Suppressor macrophage (primary cell): ENCODE results near the gene DCLK3.

Source experiments
- DNase-seq, 4 experiments: peaks; one replicate each; pipeline ENCODE4 v3.0.0-alpha.2; 2020 to 2022
- total RNA-seq, 17 experiments: gene quantifications; one replicate each; lab custom pipeline; 2026; ENCODE audit warnings: mixed read lengths in 6 of 17, inconsistent platforms in 3 of 17; lab: John Stamatoyannopoulos, UW

The DCLK3 gene
- total RNA-seq, result 0.18 to 8.5 (median 0.73) reads per million in 17 experiments

GRCh38 chr3:36763850-36764703, at the start of gene DCLK3:
Gene DCLK3, minus strand, starts transcription at chr3:36764553. Its CDS starts 290 bp downstream, at chr3:36764263.
- DNase-seq, result peak; percentile 30 to 65 (median 42)

GRCh38 chr3:36813305-36813704, 49.0 kb upstream of the DCLK3 start:
- no peak for DNase-seq

GRCh38 chr3:36812240-36812639, 47.9 kb upstream of the DCLK3 start:
- DNase-seq, result no peak

- no peak for DNase-seq
Observed at GRCh38 chr3:36811768-36812167, 47.4 kb upstream of the DCLK3 start.

GRCh38 chr3:36804295-36805055, 40.1 kb upstream of the DCLK3 start:
- DNase-seq, result peak; percentile 15 to 67 (median 47)

- peak in 2 of 4 experiments; percentile 19 for DNase-seq
Observed at GRCh38 chr3:36803091-36803791, 38.9 kb upstream of the DCLK3 start.

- DNase-seq, result no peak
Observed at GRCh38 chr3:36800533-36801116, 36.3 kb upstream of the DCLK3 start.

GRCh38 chr3:36796881-36797280, 32.5 kb upstream of the DCLK3 start:
- DNase-seq, result peak in 3 of 4 experiments; percentile 39 to 43 (median 42)

- no peak for DNase-seq
Observed at GRCh38 chr3:36796161-36796560, 31.8 kb upstream of the DCLK3 start.

- DNase-seq, result no peak
Observed at GRCh38 chr3:36795622-36796021, 31.3 kb upstream of the DCLK3 start.

- no peak for DNase-seq
Observed at GRCh38 chr3:36792342-36792741, 28.0 kb upstream of the DCLK3 start.

GRCh38 chr3:36790765-36791164, 26.4 kb upstream of the DCLK3 start:
- DNase-seq, result no peak

GRCh38 chr3:36786921-36787890, 22.9 kb upstream of the DCLK3 start:
- DNase-seq, result peak; percentile 78 to 95 (median 90)

GRCh38 chr3:36784138-36784635, 19.8 kb upstream of the DCLK3 start:
- DNase-seq, result no peak

- peak in 1 of 4 experiments; percentile 27 for DNase-seq
Observed at GRCh38 chr3:36777424-36778218, 13.3 kb upstream of the DCLK3 start.

GRCh38 chr3:36776436-36776835, 12.1 kb upstream of the DCLK3 start:
- peak; percentile 51 to 91 (median 77) for DNase-seq

- peak in 1 of 4 experiments; percentile 16 for DNase-seq
Observed at GRCh38 chr3:36774052-36774451, 9.7 kb upstream of the DCLK3 start.

- DNase-seq, result no peak
Observed at GRCh38 chr3:36771931-36772330, 7.6 kb upstream of the DCLK3 start.

GRCh38 chr3:36769926-36770325, 5.6 kb upstream of the DCLK3 start:
- no peak for DNase-seq

- DNase-seq, result no peak
Observed at GRCh38 chr3:36765104-36765503, 751 bp upstream of the DCLK3 start.
